ENCODE data around the gene GPR62.
"Not testable (repeated sequence)": the region's sequence is repeated elsewhere in the genome, so short reads cannot be mapped to it uniquely, and the experiment has no call there.

The GPR62 gene

GRCh38 chr3:51986010-51986947 lies 31.1 kb downstream of the GPR62 start:
- no peak overlapping the region for H3K4me3 Mint-ChIP-seq
- H3K4me1 Mint-ChIP-seq: peaks cover 19% of the 10 kb centered on the region
- ATAC-seq (replicated peaks; ENCODE audit: extremely low read depth, poor library complexity, severe bottlenecking): no peak

GRCh38 chr3:51987568-51987967 lies 32.4 kb downstream of the GPR62 start:
- Mint-ChIP-seq H3K9me3 (no peaks in the 10 kb centered on the region), H3K4me1 (peaks cover 18% of the 10 kb centered on the region), H3K27ac (ENCODE audit: low read depth) (peak overlapping the region; percentile 45), H3K4me3 (no peak overlapping the region), H3K27me3 (no peaks in the 10 kb centered on the region), H3K36me3 (ENCODE audit: insufficient read depth) (peaks cover 3% of the 10 kb centered on the region)
- ATAC-seq (replicated peaks; ENCODE audit: extremely low read depth, poor library complexity, severe bottlenecking) (no peak), DNase-seq (ENCODE audit: low spot score in 2 of 2) (no peak)

More at GRCh38 chr3:51986010-51986947, 31.1 kb downstream of the GPR62 start:
- Mint-ChIP-seq H3K27me3 (no peaks in the 10 kb centered on the region), H3K36me3 (ENCODE audit: insufficient read depth) (peaks cover 2% of the 10 kb centered on the region), H3K27ac (ENCODE audit: low read depth) (no peak overlapping the region), H3K9me3 (no peaks in the 10 kb centered on the region)
- no peak for DNase-seq (ENCODE audit: low spot score in 2 of 2)

GRCh38 chr3:51988286-51989146 lies 33.3 kb downstream of the GPR62 start:
- no peak overlapping the region for H3K4me3 Mint-ChIP-seq
- DNase-seq (ENCODE audit: low spot score in 2 of 2) (no peak), ATAC-seq (replicated peaks; ENCODE audit: extremely low read depth, poor library complexity, severe bottlenecking) (no peak)
- H3K27ac Mint-ChIP-seq (ENCODE audit: low read depth): peak overlapping the region; percentile 78
- H3K27me3 Mint-ChIP-seq: no peaks in the 10 kb centered on the region
- H3K4me1 Mint-ChIP-seq: peaks cover 10% of the 10 kb centered on the region
- peaks cover 8% of the 10 kb centered on the region for H3K36me3 Mint-ChIP-seq (ENCODE audit: insufficient read depth)
- H3K9me3 Mint-ChIP-seq: no peaks in the 10 kb centered on the region

GRCh38 chr3:51990501-51990971 lies 35.4 kb downstream of the GPR62 start:
- H3K4me3 Mint-ChIP-seq; H3K27ac Mint-ChIP-seq (ENCODE audit: low read depth); H3K27me3 Mint-ChIP-seq; ATAC-seq (replicated peaks; ENCODE audit: extremely low read depth, poor library complexity, severe bottlenecking); DNase-seq (ENCODE audit: low spot score in 2 of 2); H3K9me3 Mint-ChIP-seq: not testable (repeated sequence)
- Mint-ChIP-seq H3K36me3 (ENCODE audit: insufficient read depth) (peaks cover 11% of the 10 kb centered on the region), H3K4me1 (peaks cover 19% of the 10 kb centered on the region)

DNA sequence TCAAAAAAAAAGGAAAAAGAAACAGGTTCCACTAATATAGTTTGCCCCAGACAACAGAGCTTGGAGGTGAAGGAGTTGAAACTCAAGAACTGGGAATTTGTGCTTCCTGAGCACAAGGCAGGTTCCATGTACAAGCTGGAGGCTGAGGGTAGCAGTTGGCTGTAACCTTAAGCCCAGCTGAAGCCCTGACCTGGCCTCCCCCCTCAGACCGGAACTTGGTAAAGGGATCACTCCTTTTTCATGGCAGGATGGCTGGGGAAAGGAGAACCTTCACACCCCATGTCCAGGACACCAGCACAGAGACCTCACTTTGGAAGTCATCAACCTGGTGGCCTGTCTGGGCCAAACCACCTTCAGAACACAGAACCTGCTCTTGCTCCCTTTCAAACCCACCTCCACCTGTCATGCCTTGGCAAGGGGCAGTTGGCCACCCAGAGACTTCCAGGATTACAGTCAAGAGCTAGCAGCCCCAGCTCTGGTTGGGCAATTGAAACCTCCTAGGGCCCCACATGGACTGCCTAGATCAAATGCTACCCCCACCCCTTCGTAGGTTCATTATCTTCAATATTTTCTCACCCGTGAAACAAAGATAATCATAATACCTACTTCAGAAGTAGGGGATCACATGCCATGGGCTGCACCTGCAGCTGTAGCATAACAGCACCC lies 37.0 kb downstream of the GPR62 start:
- Mint-ChIP-seq H3K9me3 (no peaks in the 10 kb centered on the region), H3K4me1 (peaks cover 23% of the 10 kb centered on the region), H3K27me3 (no peaks in the 10 kb centered on the region), H3K36me3 (ENCODE audit: insufficient read depth) (peaks cover 14% of the 10 kb centered on the region), H3K27ac (ENCODE audit: low read depth) (no peak overlapping the region), H3K4me3 (no peak overlapping the region)
- ATAC-seq (replicated peaks; ENCODE audit: extremely low read depth, poor library complexity, severe bottlenecking) (no peak), DNase-seq (ENCODE audit: low spot score in 2 of 2) (no peak)

DNA sequence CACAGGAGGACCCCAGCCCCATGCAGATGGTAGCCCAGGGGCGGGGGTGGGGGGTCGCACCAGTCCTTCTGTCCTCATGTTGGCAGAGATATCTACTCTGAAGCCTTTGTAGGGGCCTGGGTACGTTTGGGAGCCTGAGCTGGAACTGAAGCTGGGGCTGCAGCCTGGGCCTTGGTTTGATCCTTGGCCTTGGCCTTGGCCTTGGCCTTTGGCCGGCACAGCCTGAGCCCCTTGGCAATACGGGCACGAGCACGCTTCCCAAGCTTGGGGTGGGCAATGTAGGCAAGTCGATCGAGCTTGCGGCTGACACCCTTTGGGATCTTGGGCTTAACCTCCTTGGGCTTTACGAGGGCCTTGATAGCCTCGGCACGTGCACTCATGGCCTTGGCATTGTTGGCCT lies 38.5 kb downstream of the GPR62 start:
- not testable (repeated sequence) for H3K4me3 Mint-ChIP-seq; H3K9me3 Mint-ChIP-seq; DNase-seq (ENCODE audit: low spot score in 2 of 2); ATAC-seq (replicated peaks; ENCODE audit: extremely low read depth, poor library complexity, severe bottlenecking); H3K27ac Mint-ChIP-seq (ENCODE audit: low read depth); H3K27me3 Mint-ChIP-seq
- Mint-ChIP-seq H3K36me3 (ENCODE audit: insufficient read depth) (peaks cover 14% of the 10 kb centered on the region), H3K4me1 (peaks cover 23% of the 10 kb centered on the region)

GRCh38 chr3:51994530-51994929 lies 39.3 kb downstream of the GPR62 start:
- no peaks in the 10 kb centered on the region for H3K9me3 Mint-ChIP-seq
- peaks cover 23% of the 10 kb centered on the region for H3K4me1 Mint-ChIP-seq
- H3K27me3 Mint-ChIP-seq: no peaks in the 10 kb centered on the region
- peak overlapping the region; percentile 98 for H3K27ac Mint-ChIP-seq (ENCODE audit: low read depth)
- no peak for ATAC-seq (replicated peaks; ENCODE audit: extremely low read depth, poor library complexity, severe bottlenecking)
- DNase-seq (ENCODE audit: low spot score in 2 of 2): no peak
- H3K4me3 Mint-ChIP-seq: peak overlapping the region; percentile 95
- peaks cover 14% of the 10 kb centered on the region for H3K36me3 Mint-ChIP-seq (ENCODE audit: insufficient read depth)

DNA sequence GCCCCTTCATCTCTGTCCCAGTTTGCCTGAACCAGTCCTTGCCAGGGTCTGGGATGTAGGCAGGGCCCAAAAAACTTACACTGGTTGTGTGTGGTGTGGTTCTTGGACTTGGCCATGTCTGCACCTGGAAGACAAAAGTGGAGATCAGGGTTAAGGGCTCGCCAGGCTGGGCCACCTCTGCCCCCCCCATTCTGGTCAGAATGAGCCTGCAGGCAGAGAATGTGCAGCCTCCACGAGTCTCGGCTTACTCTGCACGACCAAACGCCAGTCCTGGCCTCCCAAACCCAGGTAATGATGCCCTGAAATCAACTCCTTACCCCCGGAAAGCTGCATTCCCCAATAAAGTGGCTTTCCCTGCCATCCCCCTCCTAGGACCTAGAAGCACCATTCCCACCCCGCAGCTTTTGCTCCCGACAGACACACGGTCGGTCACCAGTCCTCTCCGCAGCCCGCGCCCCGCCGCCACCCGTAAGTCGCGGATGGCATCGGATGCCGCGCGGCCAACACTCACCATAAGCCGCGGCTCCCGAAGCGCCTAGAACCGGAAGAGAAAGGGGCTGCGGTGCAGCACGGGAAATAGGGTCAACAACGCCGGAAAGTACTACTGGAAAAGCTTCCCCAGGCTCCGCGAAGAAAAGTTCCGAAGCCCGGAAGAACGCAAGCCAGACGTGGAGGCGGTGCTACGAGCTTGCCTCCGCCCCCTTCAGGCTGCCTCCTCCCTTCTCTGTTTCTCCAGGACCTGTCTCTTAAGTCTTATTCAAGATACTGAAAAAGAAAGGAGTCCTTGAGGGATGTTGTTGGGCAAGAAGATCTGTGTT lies 40.4 kb downstream of the GPR62 start, which contains the start of gene RPL29:
TSS of gene RPL29 (minus strand) at position 550 of the 818 bp plus-strand sequence. CDS start at position 116, 434 bp downstream.
- peak within 1 kb of the TSS; percentile 95 for H3K4me3 Mint-ChIP-seq
- H3K4me1 Mint-ChIP-seq: peaks cover 23% of the 10 kb centered on the region
- H3K27ac Mint-ChIP-seq (ENCODE audit: low read depth): peak within 1 kb of the TSS; percentile 98
- ATAC-seq (replicated peaks; ENCODE audit: extremely low read depth, poor library complexity, severe bottlenecking) (peak; percentile 91), DNase-seq (ENCODE audit: low spot score in 2 of 2) (peak; percentile 86 to 89)
- H3K27me3 Mint-ChIP-seq: no peaks in the 10 kb centered on the region
- H3K36me3 Mint-ChIP-seq (ENCODE audit: insufficient read depth): peaks cover 14% of the 10 kb centered on the region
- no peaks in the 10 kb centered on the region for H3K9me3 Mint-ChIP-seq

DNA sequence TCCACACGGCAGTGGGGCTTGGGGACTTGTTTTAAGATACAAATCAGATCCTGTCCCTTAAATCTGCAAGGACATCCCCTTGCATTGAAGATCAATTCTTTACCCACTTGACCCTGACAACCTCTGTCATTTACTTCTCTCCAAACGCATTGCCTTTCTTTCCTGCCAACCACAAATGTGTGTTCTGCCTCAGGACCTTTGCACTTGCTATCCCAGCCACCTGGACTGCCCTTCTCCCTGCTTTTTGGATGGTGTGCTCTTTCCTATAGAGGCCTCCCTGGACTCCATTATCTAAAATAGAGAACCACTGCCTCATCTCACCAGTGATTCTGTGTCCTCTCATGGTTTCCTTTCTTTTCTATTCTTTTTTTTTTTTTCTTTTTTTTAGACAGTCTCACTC lies 42.0 kb downstream of the GPR62 start:
- Mint-ChIP-seq H3K27ac (ENCODE audit: low read depth) (no peak overlapping the region), H3K36me3 (ENCODE audit: insufficient read depth) (peaks cover 14% of the 10 kb centered on the region), H3K9me3 (no peaks in the 10 kb centered on the region), H3K4me3 (peak overlapping the region; percentile 2), H3K27me3 (no peaks in the 10 kb centered on the region), H3K4me1 (peaks cover 31% of the 10 kb centered on the region)
- ATAC-seq (replicated peaks; ENCODE audit: extremely low read depth, poor library complexity, severe bottlenecking) (no peak), DNase-seq (ENCODE audit: low spot score in 2 of 2) (no peak)

DNA sequence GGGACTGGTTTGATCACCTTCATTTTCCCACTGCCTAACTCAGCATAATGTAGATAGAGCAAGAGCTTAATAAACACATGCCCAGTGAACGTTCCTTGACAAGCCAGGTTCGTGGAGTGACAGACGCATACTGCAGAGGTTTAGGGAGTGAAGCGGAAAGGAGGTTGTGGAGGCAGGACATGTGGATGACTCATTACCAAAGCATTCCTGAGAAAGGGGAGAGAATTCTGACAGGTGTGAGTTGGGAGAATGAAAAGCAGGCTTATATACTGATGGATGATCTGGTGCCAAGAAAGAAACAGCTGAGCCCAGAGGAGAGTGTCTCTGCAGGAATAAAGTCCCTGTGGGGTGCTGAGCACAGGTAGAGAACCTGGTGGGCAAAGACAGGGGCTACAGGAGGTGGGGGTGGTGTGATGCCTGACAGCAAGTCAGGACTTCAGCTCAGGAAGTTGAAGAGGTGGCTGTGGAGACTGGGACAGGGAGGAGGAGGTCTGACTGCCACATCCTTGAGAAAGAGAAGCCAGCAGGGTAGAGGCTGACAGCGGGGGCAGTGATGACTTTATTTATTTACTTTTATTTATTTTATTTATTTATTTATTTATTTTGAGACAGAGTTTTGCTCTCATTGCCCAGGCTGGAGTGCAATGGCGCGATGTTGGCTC lies 42.9 kb downstream of the GPR62 start:
- no peak for DNase-seq (ENCODE audit: low spot score in 2 of 2)
- H3K4me3 Mint-ChIP-seq: no peak overlapping the region
- no peak for ATAC-seq (replicated peaks; ENCODE audit: extremely low read depth, poor library complexity, severe bottlenecking)
- H3K36me3 Mint-ChIP-seq (ENCODE audit: insufficient read depth): peaks cover 10% of the 10 kb centered on the region
- H3K27me3 Mint-ChIP-seq: no peaks in the 10 kb centered on the region
- H3K27ac Mint-ChIP-seq (ENCODE audit: low read depth): no peak overlapping the region
- H3K4me1 Mint-ChIP-seq: peaks cover 26% of the 10 kb centered on the region
- no peaks in the 10 kb centered on the region for H3K9me3 Mint-ChIP-seq

DNA sequence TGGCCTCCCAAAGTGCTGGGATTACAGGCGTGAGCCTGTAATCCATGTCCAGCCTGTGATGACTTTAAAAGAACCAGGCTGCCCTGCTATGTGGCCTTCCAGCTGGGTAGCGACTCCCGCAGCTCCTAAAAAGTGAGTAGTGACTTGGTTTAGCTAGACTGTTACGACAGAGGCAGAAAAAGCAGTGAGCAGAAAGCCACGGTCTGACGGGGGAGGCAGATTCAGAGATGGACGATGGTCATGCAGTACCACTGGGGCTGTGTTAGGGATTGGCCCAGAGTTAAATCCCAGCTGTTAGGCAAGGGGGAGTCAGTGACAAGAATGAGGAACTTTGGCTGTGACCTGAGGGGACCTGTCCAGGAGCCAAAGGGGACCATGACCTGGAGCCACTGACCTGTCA lies 43.6 kb downstream of the GPR62 start:
- no peaks in the 10 kb centered on the region for H3K9me3 Mint-ChIP-seq

More for the DNA sequence above, 43.6 kb downstream of the GPR62 start:
- Mint-ChIP-seq H3K36me3 (ENCODE audit: insufficient read depth) (peaks cover 8% of the 10 kb centered on the region), H3K4me3 (no peak overlapping the region), H3K27ac (ENCODE audit: low read depth) (no peak overlapping the region), H3K27me3 (no peaks in the 10 kb centered on the region), H3K4me1 (peaks cover 26% of the 10 kb centered on the region)
- DNase-seq (ENCODE audit: low spot score in 2 of 2): no peak
- ATAC-seq (replicated peaks; ENCODE audit: extremely low read depth, poor library complexity, severe bottlenecking): no peak

Measured in central memory CD8-positive, alpha-beta T cell (primary cell).